H9 (cell line): Measurements from ENCODE around the gene HBS1L. TPM values are rescaled to one million over a fixed set of nuclear protein-coding genes. Genes with fewer than 3 reads are reported as not detected.

ENCODE experiments used
- DNase-seq: peaks from one replicate; pipeline ENCODE4 v3.0.0-alpha.2; 2017
- H2AFZ ChIP-seq: one replicate; pipeline ENCODE4 v1.6.1; 2013; ENCODE audit warnings: mild to moderate bottlenecking, low read length, control low read depth, moderate library complexity
- H2AK5ac ChIP-seq: 2 replicates; pipeline ENCODE4 v1.6.1; 2013; ENCODE audit warnings: low read length, control low read depth, mixed read lengths; ENCODE audit not compliant: insufficient read length
- H2BK120ac ChIP-seq: one replicate; pipeline ENCODE4 v1.6.1; 2013; ENCODE audit warnings: low read depth, mild to moderate bottlenecking, low read length, control low read depth, inconsistent platforms; ENCODE audit not compliant: poor library complexity, severe bottlenecking
- H2BK12ac ChIP-seq: 2 replicates; pipeline ENCODE4 v1.6.1; 2013; ENCODE audit warnings: low read length, control low read depth, mixed read lengths, low read depth; ENCODE audit not compliant: insufficient read length
- H2BK15ac ChIP-seq: 2 replicates; pipeline ENCODE4 v1.6.1; 2013; ENCODE audit warnings: low read depth, low read length, control low read depth
- H2BK20ac ChIP-seq: one replicate; pipeline ENCODE4 v1.6.1; 2013; ENCODE audit warnings: low read depth, mild to moderate bottlenecking, low read length, control low read depth, inconsistent platforms; ENCODE audit not compliant: poor library complexity, severe bottlenecking
- H2BK5ac ChIP-seq: 2 replicates; pipeline ENCODE4 v1.6.1; 2013; ENCODE audit warnings: low read length, control low read depth, mixed read lengths; ENCODE audit not compliant: insufficient read length
- H3K14ac ChIP-seq: 2 replicates; pipeline ENCODE4 v1.6.1; 2013; ENCODE audit warnings: low read length, control low read depth; ENCODE audit not compliant: insufficient read depth
- H3K18ac ChIP-seq: 2 replicates; pipeline ENCODE4 v1.6.1; 2013; ENCODE audit warnings: low read depth, mild to moderate bottlenecking, mixed read lengths, low read length, control low read depth; ENCODE audit not compliant: insufficient read length
- H3K23ac ChIP-seq: 2 replicates; pipeline ENCODE4 v1.6.1; 2013; ENCODE audit warnings: low read length, control low read depth, mixed read lengths, low read depth; ENCODE audit not compliant: insufficient read length
- H3K23me2 ChIP-seq: 2 replicates; pipeline ENCODE4 v1.6.1; 2013; ENCODE audit warnings: low read depth, mild to moderate bottlenecking, mixed read lengths, low read length, control low read depth; ENCODE audit not compliant: insufficient read length, poor library complexity, severe bottlenecking
- H3K27ac ChIP-seq: 2 replicates; pipeline ENCODE4 v1.5.1; 2013; ENCODE audit warnings: low read length, control low read depth, mixed read lengths, low read depth; ENCODE audit not compliant: insufficient read length
- H3K27me3 ChIP-seq: 2 replicates; pipeline ENCODE4 v1.6.1; 2013; ENCODE audit warnings: low read length, control low read depth, inconsistent platforms; ENCODE audit not compliant: insufficient read depth
- H3K4ac ChIP-seq: 2 replicates; pipeline ENCODE4 v1.6.1; 2013; ENCODE audit warnings: low read depth, mild to moderate bottlenecking, control low read depth, inconsistent platforms, low read length, moderate library complexity
- H3K4me1 ChIP-seq: 2 replicates; pipeline ENCODE4 v1.6.1; 2013; ENCODE audit warnings: low read length, control low read depth, inconsistent platforms; ENCODE audit not compliant: insufficient read depth
- H3K4me2 ChIP-seq: 2 replicates; pipeline ENCODE4 v1.6.1; 2013; ENCODE audit warnings: low read length, control low read depth, mixed read lengths; ENCODE audit not compliant: insufficient read length, insufficient read depth
- H3K56ac ChIP-seq: 2 replicates; pipeline ENCODE4 v1.6.1; 2013; ENCODE audit warnings: low read depth, mild to moderate bottlenecking, mixed read lengths, low read length, control low read depth; ENCODE audit not compliant: insufficient read length
- H3K79me1 ChIP-seq: 2 replicates; pipeline ENCODE4 v1.6.1; 2013; ENCODE audit warnings: low read depth, mild to moderate bottlenecking, moderate library complexity, low read length, control low read depth, inconsistent platforms; ENCODE audit not compliant: insufficient read depth, poor library complexity, severe bottlenecking
- H3K79me2 ChIP-seq: 2 replicates; pipeline ENCODE4 v1.6.1; 2013; ENCODE audit warnings: low read length, control low read depth, inconsistent platforms; ENCODE audit not compliant: insufficient read depth
- H3K9ac ChIP-seq: 2 replicates; pipeline ENCODE4 v1.6.1; 2013; ENCODE audit warnings: low read length, control low read depth, mixed read lengths; ENCODE audit not compliant: insufficient read length; ENCODE audit errors: extremely low read depth
- H3K9me3 ChIP-seq: one replicate; pipeline ENCODE4 v1.6.1; 2013; ENCODE audit warnings: low read depth, low read length, inconsistent platforms; ENCODE audit not compliant: control insufficient read depth
- H3T11ph ChIP-seq: one replicate; pipeline ENCODE4 v1.6.1; 2013; ENCODE audit warnings: mild to moderate bottlenecking, low read length, control low read depth, inconsistent platforms
- H4K20me1 ChIP-seq: one replicate; pipeline ENCODE4 v1.6.1; 2013; ENCODE audit not compliant: control insufficient read depth, insufficient read length, insufficient read depth
- H4K5ac ChIP-seq: 2 replicates; pipeline ENCODE4 v1.6.1; 2013; ENCODE audit warnings: low read depth, mild to moderate bottlenecking, mixed read lengths, low read length, control low read depth; ENCODE audit not compliant: insufficient read length
- H4K8ac ChIP-seq: replicated peaks from 2 replicates; pipeline ENCODE4 v1.6.1; 2013; ENCODE audit warnings: low read length, control low read depth, mixed read lengths, low read depth; ENCODE audit not compliant: insufficient read length
- H4K91ac ChIP-seq: 2 replicates; pipeline ENCODE4 v1.6.1; 2013; ENCODE audit warnings: low read depth, mild to moderate bottlenecking, moderate library complexity, mixed read lengths, low read length, control low read depth; ENCODE audit not compliant: insufficient read length
- H3K27ac Mint-ChIP-seq, 3 experiments: 2 replicates in 2 of 3; 3 replicates in 1 of 3; pipeline ENCODE4 v1.8.0; 2020 to 2021; ENCODE audit warnings: mixed read lengths in 3 of 3, mild to moderate bottlenecking in 1 of 3, moderate library complexity in 1 of 3
- H3K27me3 Mint-ChIP-seq: 2 replicates; pipeline ENCODE4 v1.8.0; 2021; ENCODE audit warnings: low read depth, mild to moderate bottlenecking, moderate library complexity, mixed read lengths
- H3K36me3 Mint-ChIP-seq, 3 experiments: 2 replicates in 2 of 3; 3 replicates in 1 of 3; pipeline ENCODE4 v1.8.0; 2020 to 2021; ENCODE audit warnings: low read depth in 3 of 3, mixed read lengths in 3 of 3; ENCODE audit not compliant: insufficient read depth in 1 of 3
- H3K4me1 Mint-ChIP-seq, 2 experiments: 2 replicates each; pipeline ENCODE4 v1.8.0; 2020; ENCODE audit warnings: mixed read lengths in 2 of 2
- H3K4me3 Mint-ChIP-seq, 2 experiments: 2 replicates in 1 of 2; 3 replicates in 1 of 2; pipeline ENCODE4 v1.8.0; 2020 to 2021; ENCODE audit warnings: mild to moderate bottlenecking in 2 of 2, mixed read lengths in 2 of 2, moderate library complexity in 1 of 2
- H3K9me3 Mint-ChIP-seq, 2 experiments: 2 replicates in 1 of 2; 3 replicates in 1 of 2; pipeline ENCODE4 v1.8.0; 2020; ENCODE audit warnings: mild to moderate bottlenecking in 2 of 2, mixed read lengths in 2 of 2, moderate library complexity in 1 of 2
- CTCF ChIP-seq: fragments of 200-600 bp; sonication (generic); conservative IDR thresholded peaks from 3 replicates; pipeline ENCODE4 v1.8.0; 2021; ENCODE audit warnings: antibody characterized with exemption, mild to moderate bottlenecking
- WGBS: extraction: QIAGEN DNeasy Blood & Tissue Kit; methylation state at CpG from one replicate; pipeline ENCODE4 v1.1.7; 2013; ENCODE audit warnings: missing lambda C conversion rate, low lambda C conversion rate, mixed read lengths; ENCODE audit not compliant: insufficient read length; ENCODE audit errors: extremely low coverage; 5-methylcytosine and 5-hydroxymethylcytosine counted together
- total RNA-seq: library from RNA; stranded (reverse); gene quantifications from 2 replicates; pipeline ENCODE4 v1.2.1, GENCODE V29; 2021

HBS1L gene
- total RNA-seq, 1 experiment from 2014 or later: 110 TPM

GRCh38 chr6:135038335-135038734 is 16.3 kb downstream of the HBS1L start:
- Histone ChIP-seq H4K91ac (no peak overlapping the region), H3K56ac (no peak overlapping the region), H2BK12ac (no peak overlapping the region), H3K4me1 (no peaks in the 10 kb centered on the region), H3K79me2 (no peaks in the 10 kb centered on the region), H3K23ac (no peak overlapping the region), H2BK5ac (no peak overlapping the region), H3K14ac (no peak overlapping the region), H3K27ac (no peak overlapping the region), H3K4me2 (no peak overlapping the region), H3T11ph (no peak overlapping the region), H3K18ac (no peak overlapping the region), H2BK20ac (no peak overlapping the region), H3K27me3 (no peaks in the 10 kb centered on the region), H2AFZ (no peak overlapping the region), H3K4ac (no peak overlapping the region), H3K79me1 (no peaks in the 10 kb centered on the region), H4K8ac (no peak overlapping the region), H4K20me1 (no peaks in the 10 kb centered on the region), H2AK5ac (no peak overlapping the region), H3K23me2 (no peaks in the 10 kb centered on the region), H3K9me3 (no peaks in the 10 kb centered on the region), H4K5ac (no peak overlapping the region), H2BK120ac (no peak overlapping the region), H3K9ac (no peak overlapping the region), H2BK15ac (no peak overlapping the region)
- TF ChIP-seq CTCF: no peak
- Mint-ChIP-seq H3K27ac (no peak overlapping the region), H3K4me1 (no peaks in the 10 kb centered on the region), H3K4me3 (no peak overlapping the region), H3K9me3 (no peaks in the 10 kb centered on the region), H3K27me3 (no peaks in the 10 kb centered on the region), H3K36me3 (peaks cover 12 to 42% (median 39%) of the 10 kb centered on the region in 3 experiments; a peak in 6 of 7 replicates)
- no peak for DNase-seq
- WGBS: no CpG with 5 or more reads among the region's 2 CpGs
